Liver (tissue), 9 donors: ENCODE data around the gene TUBA3D. TPM values are rescaled to one million over a fixed set of nuclear protein-coding genes. Genes with fewer than 3 reads are reported as not detected.
"Not testable (repeated sequence)": the region's sequence is repeated elsewhere in the genome, so short reads cannot be mapped to it uniquely, and the experiment has no call there.

Experiments used
- DNase-seq: peaks from one replicate; pipeline ENCODE4 v3.0.0-alpha.2; 2017; ENCODE audit warnings: low spot score
- H3K27ac ChIP-seq, 2 donors: one replicate each; pipeline ENCODE4 v1.7.0; 2013; ENCODE audit warnings: inconsistent platforms in 2 of 2, low read length in 2 of 2, control low read depth in 1 of 2, low read depth in 1 of 2, mild to moderate bottlenecking in 1 of 2
- H3K27me3 ChIP-seq, 4 donors: one replicate each; pipeline versions ENCODE4 v1.6.1 to v1.7.0; 2013; ENCODE audit warnings: low read length in 3 of 4, inconsistent platforms in 1 of 4, mild to moderate bottlenecking in 1 of 4, moderate library complexity in 1 of 4; ENCODE audit not compliant: control insufficient read depth in 4 of 4, insufficient read depth in 4 of 4
- H3K36me3 ChIP-seq, 4 donors: one replicate each; pipeline versions ENCODE4 v1.6.1 to v1.7.0; 2013; ENCODE audit warnings: low read length in 3 of 4, mild to moderate bottlenecking in 3 of 4, low read depth in 1 of 4, moderate library complexity in 1 of 4; ENCODE audit not compliant: control insufficient read depth in 4 of 4, insufficient read depth in 3 of 4
- H3K4me1 ChIP-seq, 4 donors: one replicate each; pipeline versions ENCODE4 v1.6.1 to v1.7.0; 2013; ENCODE audit warnings: low read length in 3 of 4, mild to moderate bottlenecking in 3 of 4, moderate library complexity in 1 of 4; ENCODE audit not compliant: control insufficient read depth in 4 of 4, insufficient read depth in 4 of 4
- H3K4me3 ChIP-seq, 3 donors: one replicate each; pipeline versions ENCODE4 v1.6.1 to v1.7.0; 2013; ENCODE audit warnings: low read length in 3 of 3, control low read depth in 1 of 3, low read depth in 1 of 3, mild to moderate bottlenecking in 1 of 3
- H3K9ac ChIP-seq, 2 donors: one replicate each; pipeline ENCODE4 v1.7.0; 2013; ENCODE audit warnings: low read length in 2 of 2, mild to moderate bottlenecking in 2 of 2, moderate library complexity in 2 of 2, control low read depth in 1 of 2, low read depth in 1 of 2
- H3K9me3 ChIP-seq, 4 donors: one replicate each; pipeline versions ENCODE4 v1.6.1 to v1.7.0; 2013; ENCODE audit warnings: low read length in 3 of 4; ENCODE audit not compliant: control insufficient read depth in 4 of 4
- EGR1 ChIP-seq, 2 donors: IDR thresholded peaks; 2 replicates each; pipeline ENCODE4 v1.6.1; 2016 to 2018; ENCODE audit warnings: antibody characterized with exemption in 2 of 2, low read depth in 2 of 2
- FOXA1 ChIP-seq: IDR thresholded peaks from 2 replicates; pipeline ENCODE4 v1.6.1; 2016; ENCODE audit warnings: antibody characterized with exemption
- HNF4G ChIP-seq: IDR thresholded peaks from 2 replicates; pipeline ENCODE4 v1.6.1; 2016; ENCODE audit warnings: antibody characterized with exemption
- NR2F2 ChIP-seq: IDR thresholded peaks from 2 replicates; pipeline ENCODE4 v1.6.1; 2016; ENCODE audit warnings: antibody characterized with exemption
- RXRA ChIP-seq, 2 donors: IDR thresholded peaks; 2 replicates each; pipeline ENCODE4 v1.6.1; 2017 to 2018; ENCODE audit warnings: antibody characterized with exemption in 2 of 2, mild to moderate bottlenecking in 1 of 2
- TAF1 ChIP-seq: conservative IDR thresholded peaks from 2 replicates; pipeline ENCODE4 v1.6.1; 2016; ENCODE audit warnings: antibody characterized with exemption, mild to moderate bottlenecking
- YY1 ChIP-seq: IDR thresholded peaks from 2 replicates; pipeline ENCODE4 v1.6.1; 2016; ENCODE audit warnings: antibody characterized with exemption, mild to moderate bottlenecking
- WGBS: extraction: QIAGEN DNeasy Blood & Tissue Kit; methylation state at CpG from one replicate; pipeline ENCODE4 v1.1.7; 2013; 5-methylcytosine and 5-hydroxymethylcytosine counted together
- polyA plus RNA-seq, 2 donors: library from polyadenylated mRNA; stranded (reverse) in 1 of 2; unstranded in 1 of 2; fragments of 200-250 nt in 1 of 2; fragments of >200 nt in 1 of 2; fragmentation: Nextera tagmentation in 1 of 2; extraction: Ambion mirVana in 1 of 2; gene quantifications; one replicate each; pipeline versions ENCODE4 v1.2.1 to v1.2.3, GENCODE V29; 2013 to 2015
- total RNA-seq, 2 donors: library from RNA; depleted of rRNA; stranded (reverse); fragments of >200 nt; gene quantifications; one replicate each; pipeline ENCODE4 v1.2.3, GENCODE V29; 2014
- TF ChIP-seq, protein P1 (sequence below): IDR thresholded peaks from 2 replicates; pipeline ENCODE4 v1.6.1; 2016; ENCODE audit warnings: antibody characterized with exemption, mild to moderate bottlenecking
- TF ChIP-seq, protein P2 (sequence below): IDR thresholded peaks from 2 replicates; pipeline ENCODE4 v1.6.1; 2016; ENCODE audit warnings: antibody characterized with exemption
- TF ChIP-seq, protein P3 (sequence below): IDR thresholded peaks from 2 replicates; pipeline ENCODE4 v1.6.1; 2016; ENCODE audit warnings: antibody characterized with exemption
- TF ChIP-seq, protein P4 (sequence below): IDR thresholded peaks from 2 replicates; pipeline ENCODE4 v1.6.1; 2016; ENCODE audit warnings: antibody characterized with exemption
- donor health status: healthy.
- donor health status: healthy.
- donor health status: healthy.
- donor health status: healthy.
- donor health status: healthy.

The TUBA3D gene
- total and polyA plus RNA-seq, 4 donors = 0.08 to 0.15 (median 0.13) TPM

DNA sequence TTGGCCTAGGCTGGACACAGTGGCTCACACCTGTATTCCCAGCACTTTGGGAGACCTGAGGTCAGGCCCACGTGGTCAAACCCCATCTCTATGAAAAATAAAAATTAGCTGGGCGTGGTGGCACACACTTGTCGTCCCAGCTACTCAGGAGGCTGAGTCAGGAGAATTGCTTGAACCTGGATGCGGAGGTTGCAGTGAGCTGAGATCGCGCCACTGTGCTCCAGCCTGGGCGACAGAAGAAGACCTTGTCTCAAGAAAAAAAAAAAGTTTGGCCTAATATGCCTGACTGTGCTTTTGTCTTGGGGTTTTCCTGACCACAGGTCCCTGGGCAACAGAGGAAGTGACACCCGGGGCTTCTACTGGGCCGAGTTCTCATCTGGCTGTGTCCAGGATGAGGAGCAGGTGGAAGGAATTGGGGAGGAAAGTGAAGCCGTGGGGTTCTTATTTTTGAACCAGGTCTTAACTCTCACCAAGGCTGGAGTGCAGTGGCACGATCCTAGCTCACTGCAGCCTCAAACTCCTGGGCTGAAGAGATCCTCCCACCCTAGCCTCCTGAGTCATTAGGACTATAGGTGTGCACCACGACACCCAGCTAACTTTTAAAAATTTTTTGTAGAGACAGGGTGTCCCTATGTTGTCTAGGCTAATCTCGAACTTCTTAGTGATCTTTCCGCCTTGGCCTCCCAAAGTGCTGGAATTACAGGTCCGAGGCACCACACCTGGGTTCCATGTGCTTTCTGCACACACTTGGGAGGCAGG is 38.7 kb downstream of the TUBA3D start:
- H3K4me3 ChIP-seq, H3K9me3 ChIP-seq, H3K9ac ChIP-seq, H3K27ac ChIP-seq, H3K27me3 ChIP-seq, DNase-seq, H3K4me1 ChIP-seq: not testable (repeated sequence)
- H3K36me3 ChIP-seq = peaks cover 0 to 29% (median 3%) of the 10 kb centered on the region in 4 donors
- 77% methylated on average over 15 of the region's 15 CpGs for WGBS

DNA sequence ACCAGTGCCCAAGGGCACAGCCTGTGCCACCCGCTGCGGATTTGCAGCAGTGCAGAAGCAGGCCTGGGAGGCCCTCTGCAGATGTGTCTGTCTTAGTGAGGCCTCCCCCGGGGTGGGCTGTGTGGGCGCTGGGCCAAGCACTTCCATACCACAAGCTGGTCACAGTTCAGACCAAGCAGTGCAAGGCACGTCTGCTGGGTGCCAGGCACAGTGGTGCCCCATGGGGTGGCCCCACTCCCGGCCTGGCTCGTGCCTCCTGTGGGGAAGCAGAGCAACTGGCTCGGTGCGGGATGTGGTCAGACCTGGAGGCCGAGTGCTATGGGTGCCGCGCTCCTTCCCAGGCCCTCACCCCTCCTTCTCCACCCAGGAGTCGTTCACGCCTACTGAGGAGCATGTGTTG is 39.3 kb downstream of the TUBA3D start:
- WGBS = 91% methylated on average over 13 of the region's 14 CpGs
- H3K9me3 ChIP-seq, H3K4me1 ChIP-seq, H3K27me3 ChIP-seq, H3K4me3 ChIP-seq, H3K9ac ChIP-seq, H3K27ac ChIP-seq, DNase-seq: not testable (repeated sequence)
- peaks cover 0 to 28% (median 4%) of the 10 kb centered on the region in 4 donors for H3K36me3 ChIP-seq

DNA sequence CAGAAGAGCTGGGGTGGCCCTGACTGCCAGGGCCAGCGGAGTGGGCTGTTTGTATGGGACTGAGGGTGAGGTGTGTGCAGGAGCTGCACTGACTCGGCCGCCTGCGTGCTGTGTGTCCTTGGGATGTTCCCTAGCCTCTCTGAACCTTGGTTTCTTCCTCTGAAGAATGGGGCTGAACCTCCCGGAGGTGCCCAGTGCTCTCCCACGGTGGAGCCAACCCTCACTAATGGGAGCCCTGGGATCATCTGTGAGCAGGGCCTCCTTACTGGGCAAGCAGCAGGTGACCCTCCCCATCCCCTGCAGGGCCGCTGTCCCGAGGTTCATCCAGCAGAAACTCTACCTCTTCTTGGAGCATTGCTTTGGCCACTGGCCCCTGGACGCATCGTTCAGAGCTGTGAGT is 40.1 kb downstream of the TUBA3D start:
- H3K36me3 ChIP-seq = peaks cover 0 to 35% (median 3%) of the 10 kb centered on the region in 4 donors
- no peak overlapping the region for H3K9ac ChIP-seq
- WGBS = 87% methylated on average over 10 of the region's 10 CpGs
- no peaks in the 10 kb centered on the region for H3K9me3 ChIP-seq
- no peak overlapping the region for H3K27ac ChIP-seq
- TF ChIP-seq HNF4G = no peak
- TF ChIP-seq FOXA1 = no peak
- TF ChIP-seq RXRA (IDR thresholded peaks at IDR 0.05) = no peak
- TF ChIP-seq NR2F2 = no peak
- no peak for DNase-seq
- H3K27me3 ChIP-seq = no peaks in the 10 kb centered on the region
- H3K4me1 ChIP-seq = no peaks in the 10 kb centered on the region
- H3K4me3 ChIP-seq = no peak overlapping the region

DNA sequence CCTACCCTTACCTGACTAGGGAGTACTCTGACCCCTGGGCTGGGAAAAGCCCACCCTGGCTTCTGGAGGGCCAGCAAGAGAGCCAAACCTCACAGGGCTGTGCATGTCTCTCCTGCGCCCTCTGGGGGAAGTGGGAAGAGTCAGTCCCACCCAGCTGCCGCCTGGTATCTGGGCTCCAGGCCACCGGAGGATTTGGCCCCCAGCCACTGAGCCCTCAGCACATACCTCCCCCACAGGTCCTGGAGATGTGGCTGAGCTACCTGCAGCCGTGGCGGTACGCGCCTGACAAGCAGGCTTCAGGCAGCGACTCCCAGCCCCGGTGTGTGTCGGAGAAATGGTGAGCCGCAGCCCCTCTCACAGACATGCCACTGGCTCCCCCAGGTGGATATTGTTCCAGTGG is 40.7 kb downstream of the TUBA3D start:
- not testable (repeated sequence) for H3K9me3 ChIP-seq, H3K27me3 ChIP-seq, DNase-seq, H3K4me1 ChIP-seq, H3K9ac ChIP-seq, H3K27ac ChIP-seq, H3K4me3 ChIP-seq
- H3K36me3 ChIP-seq = peaks cover 0 to 33% (median 2%) of the 10 kb centered on the region in 4 donors
- 82% methylated on average over 11 of the region's 11 CpGs for WGBS

DNA sequence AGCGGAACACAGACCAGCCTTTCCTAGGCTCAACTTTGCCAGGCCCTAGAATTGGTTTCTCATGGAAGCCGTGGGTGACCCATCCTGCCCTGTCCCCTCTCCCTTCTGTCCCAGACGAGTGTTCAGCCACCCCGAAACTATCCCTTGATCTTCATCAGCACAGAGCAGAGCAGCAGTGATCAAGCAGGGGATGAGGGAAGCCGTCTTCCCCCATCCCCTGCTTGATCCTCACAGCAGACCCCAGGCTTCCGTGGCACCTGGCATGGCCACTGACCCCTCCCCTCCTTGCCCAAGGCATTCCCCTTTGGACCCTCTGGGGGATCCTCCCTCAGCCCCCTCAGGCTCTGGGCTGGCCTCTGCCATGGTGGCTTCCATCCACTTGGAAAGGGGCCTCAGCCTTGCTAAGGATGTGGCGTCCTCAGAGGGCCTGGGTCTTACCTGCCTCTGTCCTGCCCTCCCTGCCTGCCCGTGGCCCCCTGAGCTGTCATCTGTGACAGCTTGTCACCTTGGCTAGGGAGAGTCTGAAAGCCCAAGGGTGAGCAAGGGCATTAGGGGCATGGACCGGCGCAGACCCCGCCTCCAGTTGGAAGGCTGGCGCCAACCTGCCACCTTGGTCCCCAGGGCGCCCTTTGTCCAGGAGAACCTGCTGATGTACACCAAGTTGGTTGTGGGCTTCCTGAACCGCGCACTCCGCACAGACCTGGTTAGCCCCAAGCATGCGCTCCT is 41.4 kb downstream of the TUBA3D start:
- H3K36me3 ChIP-seq = peaks cover 0 to 33% (median 2%) of the 10 kb centered on the region in 4 donors
- TF ChIP-seq, protein P1, sequence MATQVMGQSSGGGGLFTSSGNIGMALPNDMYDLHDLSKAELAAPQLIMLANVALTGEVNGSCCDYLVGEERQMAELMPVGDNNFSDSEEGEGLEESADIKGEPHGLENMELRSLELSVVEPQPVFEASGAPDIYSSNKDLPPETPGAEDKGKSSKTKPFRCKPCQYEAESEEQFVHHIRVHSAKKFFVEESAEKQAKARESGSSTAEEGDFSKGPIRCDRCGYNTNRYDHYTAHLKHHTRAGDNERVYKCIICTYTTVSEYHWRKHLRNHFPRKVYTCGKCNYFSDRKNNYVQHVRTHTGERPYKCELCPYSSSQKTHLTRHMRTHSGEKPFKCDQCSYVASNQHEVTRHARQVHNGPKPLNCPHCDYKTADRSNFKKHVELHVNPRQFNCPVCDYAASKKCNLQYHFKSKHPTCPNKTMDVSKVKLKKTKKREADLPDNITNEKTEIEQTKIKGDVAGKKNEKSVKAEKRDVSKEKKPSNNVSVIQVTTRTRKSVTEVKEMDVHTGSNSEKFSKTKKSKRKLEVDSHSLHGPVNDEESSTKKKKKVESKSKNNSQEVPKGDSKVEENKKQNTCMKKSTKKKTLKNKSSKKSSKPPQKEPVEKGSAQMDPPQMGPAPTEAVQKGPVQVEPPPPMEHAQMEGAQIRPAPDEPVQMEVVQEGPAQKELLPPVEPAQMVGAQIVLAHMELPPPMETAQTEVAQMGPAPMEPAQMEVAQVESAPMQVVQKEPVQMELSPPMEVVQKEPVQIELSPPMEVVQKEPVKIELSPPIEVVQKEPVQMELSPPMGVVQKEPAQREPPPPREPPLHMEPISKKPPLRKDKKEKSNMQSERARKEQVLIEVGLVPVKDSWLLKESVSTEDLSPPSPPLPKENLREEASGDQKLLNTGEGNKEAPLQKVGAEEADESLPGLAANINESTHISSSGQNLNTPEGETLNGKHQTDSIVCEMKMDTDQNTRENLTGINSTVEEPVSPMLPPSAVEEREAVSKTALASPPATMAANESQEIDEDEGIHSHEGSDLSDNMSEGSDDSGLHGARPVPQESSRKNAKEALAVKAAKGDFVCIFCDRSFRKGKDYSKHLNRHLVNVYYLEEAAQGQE = no peak
- TF ChIP-seq EGR1 (IDR thresholded peaks at IDR 0.05; ENCODE audit: low read depth in 2 of 2) (no peak), RXRA (IDR thresholded peaks at IDR 0.05) (no peak), FOXA1 (no peak), TAF1 (no peak), YY1 (no peak), NR2F2 (no peak)
- TF ChIP-seq, protein P2, sequence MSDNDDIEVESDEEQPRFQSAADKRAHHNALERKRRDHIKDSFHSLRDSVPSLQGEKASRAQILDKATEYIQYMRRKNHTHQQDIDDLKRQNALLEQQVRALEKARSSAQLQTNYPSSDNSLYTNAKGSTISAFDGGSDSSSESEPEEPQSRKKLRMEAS = no peak
- TF ChIP-seq, protein P3, sequence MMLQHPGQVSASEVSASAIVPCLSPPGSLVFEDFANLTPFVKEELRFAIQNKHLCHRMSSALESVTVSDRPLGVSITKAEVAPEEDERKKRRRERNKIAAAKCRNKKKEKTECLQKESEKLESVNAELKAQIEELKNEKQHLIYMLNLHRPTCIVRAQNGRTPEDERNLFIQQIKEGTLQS = no peak
- TF ChIP-seq, protein P4, sequence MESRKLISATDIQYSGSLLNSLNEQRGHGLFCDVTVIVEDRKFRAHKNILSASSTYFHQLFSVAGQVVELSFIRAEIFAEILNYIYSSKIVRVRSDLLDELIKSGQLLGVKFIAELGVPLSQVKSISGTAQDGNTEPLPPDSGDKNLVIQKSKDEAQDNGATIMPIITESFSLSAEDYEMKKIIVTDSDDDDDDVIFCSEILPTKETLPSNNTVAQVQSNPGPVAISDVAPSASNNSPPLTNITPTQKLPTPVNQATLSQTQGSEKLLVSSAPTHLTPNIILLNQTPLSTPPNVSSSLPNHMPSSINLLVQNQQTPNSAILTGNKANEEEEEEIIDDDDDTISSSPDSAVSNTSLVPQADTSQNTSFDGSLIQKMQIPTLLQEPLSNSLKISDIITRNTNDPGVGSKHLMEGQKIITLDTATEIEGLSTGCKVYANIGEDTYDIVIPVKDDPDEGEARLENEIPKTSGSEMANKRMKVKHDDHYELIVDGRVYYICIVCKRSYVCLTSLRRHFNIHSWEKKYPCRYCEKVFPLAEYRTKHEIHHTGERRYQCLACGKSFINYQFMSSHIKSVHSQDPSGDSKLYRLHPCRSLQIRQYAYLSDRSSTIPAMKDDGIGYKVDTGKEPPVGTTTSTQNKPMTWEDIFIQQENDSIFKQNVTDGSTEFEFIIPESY = no peak

More for the DNA sequence above, 41.4 kb downstream of the TUBA3D start:
- Histone ChIP-seq H3K4me3 (no peak overlapping the region), H3K4me1 (no peaks in the 10 kb centered on the region), H3K9me3 (no peaks in the 10 kb centered on the region), H3K9ac (no peak overlapping the region), H3K27me3 (no peaks in the 10 kb centered on the region), H3K27ac (no peak overlapping the region)
- no peak for DNase-seq
- 98% methylated on average over 17 of the region's 17 CpGs for WGBS
